ENCODE results near the gene TMEM150A. TPM values are rescaled to one million over a fixed set of nuclear protein-coding genes. Genes with fewer than 3 reads are reported as not detected.

The TMEM150A gene
- total RNA-seq, 5 donors from 2014 or later (not counting 1 experiment from before 2014, with no cell fraction given), result 8.4 to 17.1 (median 16.2) TPM

- H3K27me3 ChIP-seq (replicated peaks in 1 of 2; ENCODE audit: control insufficient read depth in 2 of 2, extremely low read depth in 1 of 2, insufficient read depth in 2 of 2, low read length in 1 of 2), result no peaks in the 10 kb centered on the region
- peak in 24 of 35 experiments; percentile 12 to 55 (median 38) for DNase-seq
- H3K27me3 Mint-ChIP-seq, result no peaks in the 10 kb centered on the region
- H3K4me1 ChIP-seq (ENCODE audit: control insufficient read depth in 1 of 2, extremely low read depth in 1 of 2, insufficient read depth in 2 of 2, low read length in 2 of 2), result peaks cover 33 to 59% of the 10 kb centered on the region in 2 experiments
- peaks cover 11 to 16% of the 10 kb centered on the region in 2 donors for H3K36me3 ChIP-seq (ENCODE audit: control insufficient read depth in 2 of 2, extremely low read depth in 1 of 2, insufficient read depth in 1 of 2, low read length in 1 of 2)
- peaks cover 16% of the 10 kb centered on the region for H3K36me3 Mint-ChIP-seq
- H3K4me3 ChIP-seq (ENCODE audit: control insufficient read depth in 1 of 2, extremely low read depth in 1 of 2, low read length in 1 of 2), result peak overlapping the region; percentile 68 to 77
- peaks cover 63 to 77% (median 71%) of the 10 kb centered on the region in 3 donors for H3K4me1 Mint-ChIP-seq
- H3K27ac Mint-ChIP-seq, result peak overlapping the region; percentile 96
- H3K27ac ChIP-seq (ENCODE audit: low read length), result peak overlapping the region; percentile 82
- H3K4me3 Mint-ChIP-seq, result peak overlapping the region; percentile 84 to 88 (median 87)
- WGBS (ENCODE audit: insufficient coverage), result 14% methylated on average over 14 of the region's 16 CpGs
- H3K9me3 Mint-ChIP-seq, result no peaks in the 10 kb centered on the region
- H3K9me3 ChIP-seq, result no peaks in the 10 kb centered on the region
- CTCF ChIA-PET, result interaction anchor here (0.6 to 1.0 kb wide), 4 partner anchors 22 to 566 kb away, joined by 3 to 8 read pairs (median 4); partner anchors contain the start of gene TGOLN2 (in 1 of the 2)
- ATAC-seq (replicated peaks in 1 of 4), result peak; percentile 64 to 83 (median 69)
- POLR2A ChIA-PET, result interaction anchor here in 1 of 2 donors (0.6 to 1.4 kb wide), 2 partner anchors 12 to 191 kb away, joined by 3 to 4 read pairs; partner anchors contain the start of gene RNF181
These were observed 18.7 kb downstream of the TMEM150A start for GRCh38 chr2:85583667-85584353.

DNA sequence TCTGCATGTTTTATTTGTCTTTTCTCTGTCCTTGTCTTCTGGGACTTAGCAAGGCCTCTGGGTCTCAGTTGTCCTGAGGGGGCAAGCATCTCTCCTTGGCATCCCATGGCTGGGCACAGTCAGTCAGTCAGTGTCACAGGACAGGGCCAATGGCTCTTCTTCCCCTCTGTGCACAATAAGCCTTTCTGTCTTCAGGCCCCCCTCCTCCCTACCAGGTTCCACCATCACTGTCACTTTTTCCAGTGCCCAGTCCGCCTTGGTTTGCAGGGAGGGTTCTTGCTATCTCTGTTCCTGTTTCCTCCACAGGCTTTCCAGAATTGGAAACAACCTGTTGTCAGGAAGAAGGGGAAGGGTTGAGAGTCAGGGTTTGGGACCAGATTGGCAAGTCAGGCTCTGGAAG, 20.0 kb downstream of the TMEM150A start:
- peaks cover 63 to 77% (median 71%) of the 10 kb centered on the region in 3 donors for H3K4me1 Mint-ChIP-seq
- peaks cover 35 to 65% of the 10 kb centered on the region in 2 experiments for H3K4me1 ChIP-seq (ENCODE audit: control insufficient read depth in 1 of 2, extremely low read depth in 1 of 2, insufficient read depth in 2 of 2, low read length in 2 of 2)
- peak overlapping the region; percentile 78 to 86 for H3K27ac Mint-ChIP-seq
- H3K27me3 Mint-ChIP-seq, result no peaks in the 10 kb centered on the region
- H3K4me3 ChIP-seq (ENCODE audit: control insufficient read depth in 1 of 2, extremely low read depth in 1 of 2, low read length in 1 of 2), result no peak overlapping the region
- POLR2A ChIA-PET, result interaction anchor here in 1 of 2 donors (0.8 to 1.4 kb wide), 2 partner anchors 12 to 13 kb away, joined by 3 read pairs; partner anchors contain the start of gene RNF181
- no peaks in the 10 kb centered on the region for H3K27me3 ChIP-seq (replicated peaks in 1 of 2; ENCODE audit: control insufficient read depth in 2 of 2, extremely low read depth in 1 of 2, insufficient read depth in 2 of 2, low read length in 1 of 2)
- DNase-seq (no peak), ATAC-seq (replicated peaks in 1 of 4) (no peak)
- no CpG with 5 or more reads among the region's 1 CpG for WGBS (ENCODE audit: insufficient coverage)
- peaks cover 18% of the 10 kb centered on the region for H3K36me3 Mint-ChIP-seq
- H3K27ac ChIP-seq (ENCODE audit: low read length), result peak overlapping the region; percentile 82
- CTCF ChIA-PET, result no interaction called here
- no peaks in the 10 kb centered on the region for H3K9me3 ChIP-seq
- H3K4me3 Mint-ChIP-seq, result peak overlapping the region in 2 of 3 donors; percentile 17 to 34
- peaks cover 11 to 16% of the 10 kb centered on the region in 2 donors for H3K36me3 ChIP-seq (ENCODE audit: control insufficient read depth in 2 of 2, extremely low read depth in 1 of 2, insufficient read depth in 1 of 2, low read length in 1 of 2)
- H3K9me3 Mint-ChIP-seq, result no peaks in the 10 kb centered on the region

DNA sequence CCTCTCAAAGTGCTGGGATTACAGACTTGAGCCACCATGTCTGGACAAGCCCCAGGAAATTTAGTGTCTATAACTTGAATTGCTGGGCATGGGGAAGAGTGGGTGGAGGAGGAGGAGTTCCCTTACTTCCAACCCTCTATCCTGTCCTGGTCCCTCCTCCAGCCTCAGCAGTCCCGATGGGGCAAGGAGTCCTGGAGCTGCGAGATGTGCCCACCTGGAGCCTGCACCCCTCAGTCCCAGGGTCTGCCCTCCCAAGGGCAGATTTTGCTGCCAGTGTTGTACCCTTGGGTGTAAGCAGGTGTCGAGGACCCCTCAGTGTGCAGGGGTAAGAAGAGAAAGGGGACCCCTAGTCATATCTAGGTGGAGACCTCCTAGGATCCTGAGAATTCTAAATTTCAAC, 22.3 kb downstream of the TMEM150A start:
- Histone ChIP-seq H3K27me3 (replicated peaks in 1 of 2; ENCODE audit: control insufficient read depth in 2 of 2, extremely low read depth in 1 of 2, insufficient read depth in 2 of 2, low read length in 1 of 2) (no peaks in the 10 kb centered on the region), H3K4me1 (ENCODE audit: control insufficient read depth in 1 of 2, extremely low read depth in 1 of 2, insufficient read depth in 2 of 2, low read length in 2 of 2) (peaks cover 27 to 63% of the 10 kb centered on the region in 2 experiments), H3K36me3 (ENCODE audit: control insufficient read depth in 2 of 2, extremely low read depth in 1 of 2, insufficient read depth in 1 of 2, low read length in 1 of 2) (peaks cover 11 to 16% of the 10 kb centered on the region in 2 donors), H3K27ac (ENCODE audit: low read length) (no peak overlapping the region), H3K9me3 (no peaks in the 10 kb centered on the region), H3K4me3 (ENCODE audit: control insufficient read depth in 1 of 2, extremely low read depth in 1 of 2, low read length in 1 of 2) (no peak overlapping the region)
- Mint-ChIP-seq H3K27ac (peak overlapping the region; percentile 71 to 98), H3K27me3 (no peaks in the 10 kb centered on the region), H3K4me1 (peaks cover 51 to 68% (median 63%) of the 10 kb centered on the region in 3 donors), H3K9me3 (no peaks in the 10 kb centered on the region), H3K36me3 (peaks cover 18% of the 10 kb centered on the region), H3K4me3 (peak overlapping the region in 1 of 3 donors; percentile 96)
- ATAC-seq (replicated peaks in 1 of 4), result no peak
- CTCF ChIA-PET, result interaction anchor here (0.5 to 0.6 kb wide), 2 partner anchors 12 to 37 kb away, joined by 4 read pairs; no protein-coding TSS in a partner anchor
- 86% methylated on average over 1 of the region's 3 CpGs for WGBS (ENCODE audit: insufficient coverage)
- POLR2A ChIA-PET, result no interaction called here
- DNase-seq, result no peak

- Mint-ChIP-seq H3K9me3 (no peaks in the 10 kb centered on the region), H3K27me3 (no peaks in the 10 kb centered on the region), H3K4me1 (peaks cover 47 to 61% (median 56%) of the 10 kb centered on the region in 3 donors), H3K36me3 (peaks cover 18% of the 10 kb centered on the region), H3K27ac (peak overlapping the region; percentile 86 to 98), H3K4me3 (peak overlapping the region; percentile 93 to 96 (median 94))
- Histone ChIP-seq H3K9me3 (no peaks in the 10 kb centered on the region), H3K27me3 (replicated peaks in 1 of 2; ENCODE audit: control insufficient read depth in 2 of 2, extremely low read depth in 1 of 2, insufficient read depth in 2 of 2, low read length in 1 of 2) (peaks cover 0 to under 1% of the 10 kb centered on the region in 2 experiments), H3K36me3 (ENCODE audit: control insufficient read depth in 2 of 2, extremely low read depth in 1 of 2, insufficient read depth in 1 of 2, low read length in 1 of 2) (peaks cover 11 to 16% of the 10 kb centered on the region in 2 donors), H3K4me1 (ENCODE audit: control insufficient read depth in 1 of 2, extremely low read depth in 1 of 2, insufficient read depth in 2 of 2, low read length in 2 of 2) (peaks cover 21 to 55% of the 10 kb centered on the region in 2 experiments), H3K27ac (ENCODE audit: low read length) (peak overlapping the region; percentile 55), H3K4me3 (ENCODE audit: control insufficient read depth in 1 of 2, extremely low read depth in 1 of 2, low read length in 1 of 2) (peak overlapping the region; percentile 60 to 71)
- DNase-seq (no peak), ATAC-seq (replicated peaks in 1 of 4) (no peak)
- ChIA-PET CTCF (interaction anchor here in 1 of 2 donors (0.6 kb wide), 1 partner anchor 13 kb away, joined by 4 read pairs; no protein-coding TSS in a partner anchor), POLR2A (interaction anchor here (0.5 to 0.6 kb wide), 3 partner anchors 33 to 1889 kb away, joined by 3 read pairs; partner anchors contain the start of gene C2orf68 (in 1 of the 2))
- 77% methylated on average over 4 of the region's 6 CpGs for WGBS (ENCODE audit: insufficient coverage)
These were observed 23.1 kb downstream of the TMEM150A start for GRCh38 chr2:85579266-85579935.

DNA sequence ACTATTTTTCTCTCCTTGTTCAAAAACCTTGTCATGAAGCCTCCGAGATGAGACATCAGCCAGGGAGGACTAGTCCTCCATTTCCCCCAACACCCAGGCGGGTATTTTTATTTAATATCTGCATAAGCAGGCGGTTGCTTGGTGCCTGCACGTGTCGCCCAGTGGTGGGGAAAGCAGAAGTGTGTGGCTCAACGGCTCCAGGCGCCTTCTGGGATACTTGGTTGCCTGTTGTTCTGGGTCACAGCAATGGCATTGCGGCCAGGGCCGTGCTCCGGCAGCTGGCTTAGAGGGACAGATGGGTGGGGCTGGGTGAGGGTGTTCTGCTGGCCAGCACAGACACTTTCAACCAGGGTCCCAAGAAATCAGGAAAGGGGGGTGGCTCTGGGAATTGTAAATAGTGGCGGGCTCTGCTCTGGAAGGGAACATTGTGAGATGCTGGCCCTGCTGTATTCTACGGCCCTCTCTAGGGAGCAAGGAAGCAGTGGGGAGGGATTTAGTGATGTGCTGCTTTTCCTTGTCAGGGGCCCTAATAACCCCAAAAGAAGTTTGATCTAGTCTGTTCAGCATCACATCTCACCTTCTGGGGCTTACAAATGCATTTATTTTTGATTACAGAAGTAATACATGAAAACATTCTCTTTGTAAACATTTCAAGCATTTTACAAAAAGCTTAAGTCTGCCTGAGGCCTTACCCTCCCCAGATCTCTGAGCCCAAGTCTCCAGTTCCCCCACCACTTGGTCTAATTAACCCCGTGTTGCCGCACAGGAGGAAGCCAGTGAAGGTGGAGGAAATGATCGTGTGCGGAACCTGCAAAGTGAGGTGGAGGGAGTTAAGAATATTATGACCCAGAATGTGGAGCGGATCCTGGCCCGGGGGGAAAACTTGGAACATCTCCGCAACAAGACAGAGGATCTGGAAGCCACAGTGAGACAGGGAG, 24.0 kb downstream of the TMEM150A start:
- H3K4me3 Mint-ChIP-seq, result peak overlapping the region; percentile 93 to 96 (median 94)
- Histone ChIP-seq H3K36me3 (ENCODE audit: control insufficient read depth in 2 of 2, extremely low read depth in 1 of 2, insufficient read depth in 1 of 2, low read length in 1 of 2) (peaks cover 11 to 16% of the 10 kb centered on the region in 2 donors), H3K9me3 (no peaks in the 10 kb centered on the region), H3K27ac (ENCODE audit: low read length) (peak overlapping the region; percentile 55), H3K4me3 (ENCODE audit: control insufficient read depth in 1 of 2, extremely low read depth in 1 of 2, low read length in 1 of 2) (peak overlapping the region; percentile 60 to 71), H3K4me1 (ENCODE audit: control insufficient read depth in 1 of 2, extremely low read depth in 1 of 2, insufficient read depth in 2 of 2, low read length in 2 of 2) (peaks cover 16 to 48% of the 10 kb centered on the region in 2 experiments), H3K27me3 (replicated peaks in 1 of 2; ENCODE audit: control insufficient read depth in 2 of 2, extremely low read depth in 1 of 2, insufficient read depth in 2 of 2, low read length in 1 of 2) (peaks cover 0 to 2% of the 10 kb centered on the region in 2 experiments)
- peak in 6 of 35 experiments; percentile 14 to 37 (median 17) for DNase-seq
- H3K9me3 Mint-ChIP-seq, result no peaks in the 10 kb centered on the region
- CTCF ChIA-PET, result interaction anchor here (0.6 to 2.1 kb wide), 2 partner anchors 9 to 16 kb away, joined by 3 to 8 read pairs; no protein-coding TSS in a partner anchor
- peak; percentile 40 to 52 (median 48) for ATAC-seq (replicated peaks in 1 of 4)
- POLR2A ChIA-PET, result interaction anchor here (0.5 to 1.5 kb wide), 4 partner anchors 16 to 855 kb away, joined by 3 to 4 read pairs (median 3); partner anchors contain the start of genes GGCX (in 1 of the 2) and RNF181 (in 1 of the 2)
- H3K4me1 Mint-ChIP-seq, result peaks cover 41 to 55% (median 50%) of the 10 kb centered on the region in 3 donors
- WGBS (ENCODE audit: insufficient coverage), result 16% methylated on average over 11 of the region's 19 CpGs
- peak overlapping the region; percentile 86 to 98 for H3K27ac Mint-ChIP-seq
- H3K27me3 Mint-ChIP-seq, result no peaks in the 10 kb centered on the region
- H3K36me3 Mint-ChIP-seq, result peaks cover 18% of the 10 kb centered on the region

All from T-cell (primary cell).